ENCODE data around the gene ITPRIP. TPM values are rescaled to one million over a fixed set of nuclear protein-coding genes. Genes with fewer than 3 reads are reported as not detected.
A peak's percentile ranks its signal among the peaks of the same experiment; 100 is the strongest.

Gene ITPRIP
- total and polyA plus RNA-seq, 8 donors = 16.6 to 29.2 (median 17.9) TPM

DNA sequence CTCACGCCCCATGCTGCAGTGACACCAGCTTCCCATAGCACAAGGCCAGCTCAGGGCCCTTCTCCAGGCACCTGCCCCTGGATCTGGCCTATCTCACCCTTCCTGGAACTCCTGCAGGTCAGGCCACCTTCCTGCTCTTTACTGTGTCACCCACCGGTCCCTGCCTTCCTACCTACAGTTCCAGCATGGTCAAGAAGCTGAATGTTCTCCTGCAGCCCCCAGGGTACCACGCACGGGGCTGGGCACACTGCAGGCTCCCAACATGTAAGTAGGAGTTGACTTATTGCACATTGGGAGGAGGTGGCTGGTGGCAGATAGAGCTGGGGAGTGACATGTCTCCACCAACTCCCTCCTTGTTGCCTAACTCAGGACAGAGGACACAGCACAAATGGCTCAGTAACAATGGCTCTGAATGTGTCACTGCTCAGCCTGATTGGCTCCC is 14.5 kb downstream of the ITPRIP start:
- peak overlapping the region; percentile 90 to 100 for H3K27ac ChIP-seq
- intact Hi-C loops (cut with DNase I) = no loop called here
- peaks cover 85 to 100% of the 10 kb centered on the region in 2 donors for H3K4me1 ChIP-seq
- ATAC-seq = no peak
- H3K27me3 ChIP-seq = no peaks in the 10 kb centered on the region
- no peaks in the 10 kb centered on the region for H3K36me3 ChIP-seq
- no peak for DNase-seq
- peak overlapping the region in 1 of 2 donors; percentile 19 for H3K4me3 ChIP-seq
- TF ChIP-seq CTCF (IDR thresholded peaks at IDR 0.05) = no peak
- H3K9me3 ChIP-seq = no peaks in the 10 kb centered on the region

- ATAC-seq = no peak
- H3K4me3 ChIP-seq = no peak overlapping the region
- no peaks in the 10 kb centered on the region for H3K27me3 ChIP-seq
- peaks cover 79 to 100% of the 10 kb centered on the region in 2 donors for H3K4me1 ChIP-seq
- intact Hi-C loops (cut with DNase I) = no loop called here
- H3K27ac ChIP-seq = peak overlapping the region; percentile 41 to 100
- no peak for DNase-seq
- no peaks in the 10 kb centered on the region for H3K36me3 ChIP-seq
- H3K9me3 ChIP-seq = no peaks in the 10 kb centered on the region
- TF ChIP-seq CTCF (IDR thresholded peaks at IDR 0.05) = no peak
These were observed 15.2 kb downstream of the ITPRIP start for GRCh38 chr10:104323085-104323484.

DNA sequence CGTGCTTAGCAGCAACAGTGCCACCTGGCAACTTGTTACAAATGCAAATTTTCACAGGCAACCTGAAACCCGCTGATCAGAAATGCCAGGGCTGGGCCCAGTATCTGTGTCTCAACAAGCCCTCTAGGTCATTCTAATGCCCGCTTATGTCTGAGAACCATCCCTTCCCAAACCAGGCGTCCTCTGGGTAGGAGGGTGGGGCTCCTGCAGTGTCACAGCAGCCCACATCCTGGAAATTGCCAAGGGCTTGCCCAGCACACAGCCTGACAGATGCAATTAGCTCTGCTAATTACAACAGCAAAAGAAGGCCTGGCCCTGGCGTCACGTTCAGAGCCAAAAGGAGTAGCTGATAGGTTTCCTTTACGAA is 15.9 kb downstream of the ITPRIP start:
- no peaks in the 10 kb centered on the region for H3K27me3 ChIP-seq
- peak; percentile 4 for ATAC-seq
- H3K9me3 ChIP-seq = no peaks in the 10 kb centered on the region
- no peaks in the 10 kb centered on the region for H3K36me3 ChIP-seq
- intact Hi-C loops (cut with DNase I) = no loop called here
- peak overlapping the region; percentile 41 to 100 for H3K27ac ChIP-seq
- peaks cover 72 to 100% of the 10 kb centered on the region in 2 donors for H3K4me1 ChIP-seq
- H3K4me3 ChIP-seq = peak overlapping the region in 1 of 2 donors; percentile 1
- no peak for TF ChIP-seq CTCF (IDR thresholded peaks at IDR 0.05)
- DNase-seq = peak in 1 of 4 donors; percentile 68

- no peak for TF ChIP-seq CTCF (IDR thresholded peaks at IDR 0.05)
- intact Hi-C loops (cut with DNase I) = no loop called here
- Histone ChIP-seq H3K36me3 (no peaks in the 10 kb centered on the region), H3K4me3 (peak overlapping the region in 1 of 2 donors; percentile 1), H3K9me3 (no peaks in the 10 kb centered on the region), H3K27me3 (no peaks in the 10 kb centered on the region), H3K4me1 (peaks cover 68 to 100% of the 10 kb centered on the region in 2 donors), H3K27ac (peak overlapping the region; percentile 41 to 100)
- ATAC-seq = no peak
- DNase-seq = peak in 1 of 4 donors; percentile 34
These were observed 16.4 kb downstream of the ITPRIP start for GRCh38 chr10:104321725-104322415.

- no peak for ATAC-seq
- peak in 1 of 4 donors; percentile 33 for DNase-seq
- intact Hi-C loops (cut with DNase I) = no loop called here
These were observed 17.0 kb downstream of the ITPRIP start for GRCh38 chr10:104321226-104321625.

More at GRCh38 chr10:104321226-104321625, 17.0 kb downstream of the ITPRIP start:
- H3K4me3 ChIP-seq = no peak overlapping the region
- peaks cover 0 to 2% of the 10 kb centered on the region in 2 donors for H3K36me3 ChIP-seq
- no peak for TF ChIP-seq CTCF (IDR thresholded peaks at IDR 0.05)
- peak overlapping the region; percentile 41 to 100 for H3K27ac ChIP-seq
- no peaks in the 10 kb centered on the region for H3K27me3 ChIP-seq
- peaks cover 67 to 100% of the 10 kb centered on the region in 2 donors for H3K4me1 ChIP-seq
- H3K9me3 ChIP-seq = no peaks in the 10 kb centered on the region

All from left lung (tissue), 10 donors.